K562 (cell line): ENCODE data around the gene SAMD8. TPM values are rescaled to one million over a fixed set of nuclear protein-coding genes. Genes with fewer than 3 reads are reported as not detected.
A peak's percentile ranks its signal among the peaks of the same experiment; 100 is the strongest.

Source experiments
- CC2D1A ChIP-seq: fragments of 450-650 bp; IDR thresholded peaks from 2 replicates; pipeline ENCODE4 v1.6.1; 2017; ENCODE audit warnings: mild to moderate bottlenecking
- EGR1 ChIP-seq: fragments of 450-650 bp; conservative IDR thresholded peaks from 2 replicates; pipeline ENCODE4 v1.6.1; 2017; ENCODE audit warnings: mild to moderate bottlenecking
- EP400 ChIP-seq: fragments of 450-650 bp; IDR thresholded peaks from 2 replicates; pipeline ENCODE4 v1.6.1; 2017; ENCODE audit warnings: antibody characterized with exemption, mild to moderate bottlenecking, moderate library complexity
- ETS1 ChIP-seq: conservative IDR thresholded peaks from 2 replicates; pipeline ENCODE4 v1.6.1; 2011; ENCODE audit warnings: low read depth, mild to moderate bottlenecking, low read length; ENCODE audit not compliant: control insufficient read depth
- FOXJ3 ChIP-seq: sonication (generic); formaldehyde crosslinking; IDR thresholded peaks from 2 replicates; pipeline ENCODE4 v1.4.0; 2020; ENCODE audit warnings: mild to moderate bottlenecking, missing genetic modification reagents
- GTF2B ChIP-seq: IDR thresholded peaks from 2 replicates; pipeline ENCODE4 v1.6.1; 2011; ENCODE audit not compliant: insufficient read length; ENCODE audit errors: extremely low read depth
- HNRNPL ChIP-seq: fragments of 200-400 bp; formaldehyde crosslinking; IDR thresholded peaks from 2 replicates; pipeline ENCODE4 v1.6.1; 2017; ENCODE audit warnings: low read depth, mild to moderate bottlenecking, low read length
- JUN ChIP-seq, 2 experiments: sonication (generic) in 1 of 2; formaldehyde crosslinking in 1 of 2; IDR thresholded peaks; 2 replicates each; pipeline versions ENCODE4 v1.6.1 to v1.8.0; 2012 to 2022; ENCODE audit warnings: borderline replicate concordance in 2 of 2, mild to moderate bottlenecking in 2 of 2, improper control_type of control experiment in 1 of 2, low read depth in 1 of 2, low read length in 1 of 2, missing genetic modification reagents in 1 of 2
- MAFK ChIP-seq: IDR thresholded peaks from 2 replicates; pipeline ENCODE4 v1.6.1; 2011; ENCODE audit warnings: low read length, improper control_type of control experiment
- MXI1 ChIP-seq: IDR thresholded peaks from 2 replicates; pipeline ENCODE4 v1.6.1; 2011; ENCODE audit warnings: low read depth, mild to moderate bottlenecking, improper control_type of control experiment, low read length
- NCOA1 ChIP-seq: fragments of 450-650 bp; IDR thresholded peaks from 2 replicates; pipeline ENCODE4 v1.6.1; 2016; ENCODE audit warnings: low read depth
- NR2C2 ChIP-seq, 2 experiments: fragments of 200-800 bp in 1 of 2; sonication (Bioruptor generic) in 1 of 2; sonication (generic) in 1 of 2; formaldehyde crosslinking in 1 of 2; IDR thresholded peaks; 2 replicates each; pipeline versions ENCODE4 v1.6.1 to v1.8.0; 2016 to 2022; ENCODE audit warnings: mild to moderate bottlenecking in 1 of 2, missing compliant biosample characterization in 1 of 2, missing genetic modification characterization in 1 of 2, missing genetic modification reagents in 1 of 2
- RHOXF2B ChIP-seq: fragments of 250-450 bp; sonication (Bioruptor Pico); conservative IDR thresholded peaks from 2 replicates; pipeline ENCODE4 v1.5.1; 2021
- SMAD1 ChIP-seq: fragments of 150-350 bp; IDR thresholded peaks from 2 replicates; pipeline ENCODE4 v1.6.1; 2014; ENCODE audit warnings: low read length, low read depth; ENCODE audit not compliant: partially characterized antibody
- SNIP1 ChIP-seq: fragments of 450-650 bp; IDR thresholded peaks from 2 replicates; pipeline ENCODE4 v1.7.1; 2017; ENCODE audit warnings: low read depth, mild to moderate bottlenecking
- STAT5B ChIP-seq: fragments of 250-450 bp; sonication (Bioruptor Pico); IDR thresholded peaks from 2 replicates; pipeline ENCODE4 v1.8.0; 2021; ENCODE audit warnings: mild to moderate bottlenecking, inconsistent platforms
- TEAD1 ChIP-seq, 2 experiments: fragments of 450-650 bp in 1 of 2; sonication (generic) in 1 of 2; formaldehyde crosslinking; IDR thresholded peaks; 2 replicates each; pipeline versions ENCODE4 v1.4.0 to v1.8.0; 2020 to 2022; ENCODE audit warnings: mild to moderate bottlenecking in 2 of 2, missing genetic modification reagents in 1 of 2
- TFAM ChIP-seq: fragments of 250-450 bp; sonication (Bioruptor Pico); conservative IDR thresholded peaks from 2 replicates; pipeline ENCODE4 v1.5.0; 2021; ENCODE audit warnings: mild to moderate bottlenecking, moderate library complexity
- ZBED1 ChIP-seq: IDR thresholded peaks from 2 replicates; pipeline ENCODE4 v1.6.1; 2014
- polyA plus RNA-seq, 8 experiments: library from polyadenylated mRNA; depleted of rRNA in 4 of 8; stranded (reverse) in 5 of 8; unstranded in 3 of 8; fragments of >200 nt; fragmentation: Nextera tagmentation in 2 of 8; fragmentation: Illumina TruSeq in 1 of 8; extraction: Ambion mirVana in 2 of 8; extraction: Trizol in 1 of 8; gene quantifications; 2 replicates each; pipeline versions ENCODE4 v1.2.1 to v1.2.3, GENCODE V29; 2011 to 2014; ENCODE audit warnings: inconsistent platforms in 1 of 8, missing spikeins in 1 of 8
- total RNA-seq, 7 experiments: library from RNA; depleted of rRNA in 6 of 7; stranded (reverse); fragments of >200 nt in 6 of 7; fragmentation: Illumina TruSeq in 2 of 7; extraction: Trizol in 2 of 7; gene quantifications; 2 replicates each; pipeline versions ENCODE4 v1.2.1 to v1.2.3, GENCODE V29; 2011 to 2021; ENCODE audit warnings: low replicate concordance in 1 of 7
- TF ChIP-seq, protein P1 (sequence below): fragments of 150-350 bp; IDR thresholded peaks from 2 replicates; pipeline ENCODE4 v1.6.1; 2014; ENCODE audit warnings: low read depth, mild to moderate bottlenecking, low read length, borderline replicate concordance

Gene SAMD8
- total and polyA plus RNA-seq, 9 of the 15 experiments (the other 6 are each of a cell fraction or from before 2014, with no cell fraction given), result 2.7 to 16.1 (median 6.2) TPM

DNA sequence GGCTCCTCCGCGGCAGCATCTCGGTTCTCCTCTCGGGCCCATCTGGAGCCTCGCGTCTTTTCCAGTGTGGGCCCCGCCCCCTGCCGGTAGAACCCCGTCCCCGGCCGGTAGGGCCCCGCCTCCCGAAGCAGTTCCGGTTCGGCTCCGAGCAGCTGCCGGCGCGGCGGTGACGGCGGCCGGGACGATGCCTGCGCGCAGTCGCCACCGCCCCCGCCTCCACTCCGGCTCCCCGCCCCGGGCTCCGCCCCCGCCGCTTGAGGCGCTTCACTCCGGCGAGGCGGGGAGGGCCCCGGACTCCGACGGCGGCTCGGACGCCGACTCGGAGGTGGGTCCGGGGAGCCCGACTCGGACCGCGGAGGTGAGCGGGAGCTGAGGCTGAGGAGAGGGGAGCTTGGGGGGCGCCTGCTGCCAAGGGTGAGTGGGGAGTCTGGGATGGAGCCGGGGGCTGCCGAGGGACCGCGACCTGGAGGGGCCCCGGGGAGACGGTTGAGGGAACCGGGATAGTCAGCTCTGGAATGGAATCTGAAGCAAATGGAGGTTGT is at the start of gene SAMD8 (continued):
- TF ChIP-seq, protein P1, sequence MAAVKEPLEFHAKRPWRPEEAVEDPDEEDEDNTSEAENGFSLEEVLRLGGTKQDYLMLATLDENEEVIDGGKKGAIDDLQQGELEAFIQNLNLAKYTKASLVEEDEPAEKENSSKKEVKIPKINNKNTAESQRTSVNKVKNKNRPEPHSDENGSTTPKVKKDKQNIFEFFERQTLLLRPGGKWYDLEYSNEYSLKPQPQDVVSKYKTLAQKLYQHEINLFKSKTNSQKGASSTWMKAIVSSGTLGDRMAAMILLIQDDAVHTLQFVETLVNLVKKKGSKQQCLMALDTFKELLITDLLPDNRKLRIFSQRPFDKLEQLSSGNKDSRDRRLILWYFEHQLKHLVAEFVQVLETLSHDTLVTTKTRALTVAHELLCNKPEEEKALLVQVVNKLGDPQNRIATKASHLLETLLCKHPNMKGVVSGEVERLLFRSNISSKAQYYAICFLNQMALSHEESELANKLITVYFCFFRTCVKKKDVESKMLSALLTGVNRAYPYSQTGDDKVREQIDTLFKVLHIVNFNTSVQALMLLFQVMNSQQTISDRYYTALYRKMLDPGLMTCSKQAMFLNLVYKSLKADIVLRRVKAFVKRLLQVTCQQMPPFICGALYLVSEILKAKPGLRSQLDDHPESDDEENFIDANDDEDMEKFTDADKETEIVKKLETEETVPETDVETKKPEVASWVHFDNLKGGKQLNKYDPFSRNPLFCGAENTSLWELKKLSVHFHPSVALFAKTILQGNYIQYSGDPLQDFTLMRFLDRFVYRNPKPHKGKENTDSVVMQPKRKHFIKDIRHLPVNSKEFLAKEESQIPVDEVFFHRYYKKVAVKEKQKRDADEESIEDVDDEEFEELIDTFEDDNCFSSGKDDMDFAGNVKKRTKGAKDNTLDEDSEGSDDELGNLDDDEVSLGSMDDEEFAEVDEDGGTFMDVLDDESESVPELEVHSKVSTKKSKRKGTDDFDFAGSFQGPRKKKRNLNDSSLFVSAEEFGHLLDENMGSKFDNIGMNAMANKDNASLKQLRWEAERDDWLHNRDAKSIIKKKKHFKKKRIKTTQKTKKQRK, result no peak
- TF ChIP-seq RHOXF2B (CRISPR knock-in tag) (no peak), NCOA1 (no peak), FOXJ3 (CRISPR knock-in tag) (no peak), STAT5B (CRISPR knock-in tag) (no peak), SMAD1 (no peak), TEAD1 (CRISPR knock-in tag; IDR thresholded peaks at IDR 0.05) (peak in 1 of 2 experiments; percentile 75; a peak in 1 of 4 replicates), CC2D1A (no peak), TFAM (no peak), MXI1 (no peak), MAFK (no peak), ETS1 (no peak; the same call in 1 of the 2 replicates), HNRNPL (no peak), ZBED1 (no peak), SNIP1 (no peak), EGR1 (peak; percentile 76), GTF2B (no peak), EP400 (0 out of 2 replicates have a peak, but pooled peaks have one; percentile 20), JUN (IDR thresholded peaks at IDR 0.05; ENCODE audit: borderline replicate concordance, low read depth, low read length) (no peak), JUN (CRISPR knock-in tag; IDR thresholded peaks at IDR 0.05; ENCODE audit: borderline replicate concordance) (no peak; the same call in 1 of the 2 replicates), NR2C2 (CRISPR knock-in tag; IDR thresholded peaks at IDR 0.05) (peak; percentile 83; the same call in 1 of the 2 replicates), NR2C2 (tag; IDR thresholded peaks at IDR 0.05) (peak; percentile 98)
